ENCODE results near the gene TNFSF15.
A peak's percentile ranks its signal among the peaks of the same experiment; 100 is the strongest.

Gene TNFSF15

DNA sequence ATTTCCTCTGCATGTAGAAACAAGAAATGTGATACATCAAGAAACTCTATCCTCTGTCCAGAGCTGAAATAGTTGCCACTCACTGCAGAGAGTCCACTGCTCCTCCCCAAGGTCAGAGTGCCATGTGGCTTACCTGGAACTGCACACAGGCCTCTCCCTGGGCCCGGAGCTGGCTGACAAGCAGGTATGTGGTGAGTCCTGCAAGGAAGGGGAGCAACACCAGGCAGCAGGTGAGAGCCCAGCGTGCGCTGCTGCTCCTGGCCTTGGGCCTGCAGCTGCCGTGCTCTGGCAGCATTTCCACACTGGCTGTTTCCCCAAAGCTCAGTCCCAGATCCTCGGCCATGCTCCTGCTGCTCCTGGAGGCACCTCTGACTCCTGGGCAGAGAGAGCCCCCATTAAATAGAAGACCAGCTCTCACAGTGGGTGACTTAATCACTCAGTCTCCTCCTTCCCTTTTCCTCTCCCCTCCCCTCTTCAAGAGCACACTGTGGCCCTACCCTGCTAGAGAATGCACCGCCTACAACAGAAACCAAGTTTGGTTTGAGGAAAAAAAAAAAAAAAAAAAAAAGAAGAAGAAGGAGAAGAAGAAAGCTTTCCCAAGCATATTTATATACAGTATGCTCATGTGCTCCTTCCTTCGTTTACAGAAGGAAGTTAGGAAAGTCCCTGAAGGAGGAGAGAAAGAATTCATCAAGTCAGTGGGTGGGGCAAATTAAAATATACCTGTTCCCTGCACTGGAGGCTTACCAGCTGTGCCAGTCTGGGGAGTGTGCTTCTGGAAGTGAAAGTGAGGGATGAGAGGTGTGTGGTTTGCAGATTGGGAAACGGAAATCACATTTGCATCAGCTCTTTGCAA, at the start of gene TNFSF15:
Gene TNFSF15 (minus strand): TSS at position 370 of the 856 bp plus-strand sequence. CDS start 27 bp downstream, at position 343.
- DNase-seq (ENCODE audit: low read depth) = peak; percentile 41

DNA sequence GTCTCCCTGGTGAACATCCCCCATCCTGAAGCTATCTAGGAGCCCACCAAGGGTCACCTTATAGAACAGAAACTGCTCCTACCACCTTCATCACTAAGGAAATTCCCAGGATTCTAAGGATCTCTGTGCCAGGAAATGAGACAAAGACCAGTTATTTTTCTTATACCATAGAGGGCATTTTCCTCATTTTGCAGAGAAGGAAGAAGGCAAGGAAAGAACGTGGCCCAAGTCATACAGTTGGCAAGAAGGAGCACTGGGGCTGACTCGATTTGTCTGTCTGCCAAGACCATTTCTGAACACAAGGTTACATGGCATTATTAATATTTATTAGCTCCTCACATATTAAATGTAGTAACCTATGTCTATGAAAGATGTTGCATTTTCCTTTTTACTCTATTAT, 49.6 kb upstream of the TNFSF15 start:
- DNase-seq (ENCODE audit: low read depth) = peak; percentile 31

GRCh38 chr9:114854736-114855355, 49.0 kb upstream of the TNFSF15 start:
- DNase-seq (ENCODE audit: low read depth) = no peak

DNA sequence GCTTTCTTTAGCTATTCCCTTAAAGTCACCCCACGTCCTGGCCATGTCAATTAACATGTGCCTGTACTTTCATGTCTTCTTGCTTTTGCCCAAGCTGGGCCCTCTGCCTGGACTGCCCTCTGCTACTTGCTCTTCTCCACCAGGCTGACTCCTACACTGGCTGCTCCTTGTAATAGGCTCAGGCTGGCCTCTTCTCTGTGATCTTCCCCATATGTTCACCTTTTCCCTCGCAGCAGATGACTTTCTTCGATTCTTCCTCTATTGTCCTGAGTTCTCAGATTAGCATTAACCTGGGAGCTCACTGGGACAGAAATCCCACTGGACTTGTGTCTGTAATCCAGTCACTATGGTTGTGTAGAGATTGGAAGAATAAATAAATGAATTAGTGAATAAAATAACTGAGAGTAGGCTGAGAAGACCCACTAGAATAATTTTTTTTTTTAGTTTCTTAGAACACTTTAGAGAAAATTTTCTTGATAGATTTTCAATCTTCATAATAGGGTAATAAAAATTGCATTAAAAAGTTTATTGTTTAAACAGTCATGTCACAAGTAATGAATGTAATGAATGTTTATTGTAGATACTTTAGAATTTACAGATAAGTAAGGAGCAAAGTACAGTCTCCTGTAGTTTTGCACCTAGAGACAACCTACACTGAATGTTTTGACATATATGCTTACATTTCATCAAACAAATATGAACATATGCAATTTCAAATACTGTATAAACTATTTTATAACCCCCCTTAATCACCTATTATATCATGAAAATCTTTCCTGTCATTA, 47.4 kb upstream of the TNFSF15 start:
- DNase-seq (ENCODE audit: low read depth) = no peak

DNA sequence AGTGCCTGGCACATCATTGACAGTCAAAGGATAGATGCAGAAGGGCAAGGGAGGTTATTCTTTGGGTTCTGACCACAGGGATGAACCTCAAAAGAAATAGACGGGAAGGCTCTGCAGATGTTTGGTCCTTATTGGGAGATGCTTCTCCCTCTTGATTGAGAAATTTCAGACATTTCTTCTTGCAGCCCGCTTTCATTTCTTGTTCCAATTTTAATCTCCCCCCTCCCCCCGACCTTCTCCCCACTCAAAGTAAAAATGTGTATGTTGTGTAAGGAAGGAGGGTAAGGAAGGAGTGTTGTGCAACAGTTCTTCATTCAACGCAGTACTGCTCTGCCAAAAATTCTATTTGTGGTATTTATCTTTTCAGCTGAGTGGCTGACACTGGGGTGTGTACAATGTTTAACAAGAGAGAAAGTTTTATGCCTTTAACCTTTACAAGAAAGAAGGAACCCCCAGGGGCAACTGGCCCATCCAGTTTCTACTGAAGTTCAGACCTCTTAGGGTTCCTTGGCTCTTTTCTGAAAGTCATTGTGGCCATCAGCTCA, 46.3 kb upstream of the TNFSF15 start:
- DNase-seq (ENCODE audit: low read depth) = peak; percentile 97

GRCh38 chr9:114851306-114851705, 45.5 kb upstream of the TNFSF15 start:
- no peak for DNase-seq (ENCODE audit: low read depth)

DNA sequence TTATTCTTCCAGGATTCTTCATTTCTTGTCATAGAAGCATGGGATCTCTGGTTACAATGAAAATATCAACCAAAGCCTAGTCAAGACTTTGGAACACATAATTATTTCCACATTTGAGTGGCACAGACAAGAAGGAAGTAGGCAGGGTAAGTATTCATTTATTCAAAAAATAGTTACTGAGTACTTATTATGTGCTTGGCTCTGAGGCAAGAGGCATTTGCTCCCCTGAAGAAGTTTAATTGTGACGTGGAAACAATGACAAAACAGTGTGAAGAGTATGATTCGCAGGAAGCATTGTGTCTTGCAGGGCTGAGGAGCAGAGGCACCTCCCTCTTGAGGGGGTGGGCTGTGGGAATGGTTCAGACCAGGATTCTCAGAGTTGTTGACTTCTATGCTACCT, 45.0 kb upstream of the TNFSF15 start:
- DNase-seq (ENCODE audit: low read depth) = peak; percentile 91

GRCh38 chr9:114849450-114849849, 43.6 kb upstream of the TNFSF15 start:
- DNase-seq (ENCODE audit: low read depth) = peak; percentile 64

- DNase-seq (ENCODE audit: low read depth) = no peak
These were observed 41.9 kb upstream of the TNFSF15 start for GRCh38 chr9:114847492-114848417.

DNA sequence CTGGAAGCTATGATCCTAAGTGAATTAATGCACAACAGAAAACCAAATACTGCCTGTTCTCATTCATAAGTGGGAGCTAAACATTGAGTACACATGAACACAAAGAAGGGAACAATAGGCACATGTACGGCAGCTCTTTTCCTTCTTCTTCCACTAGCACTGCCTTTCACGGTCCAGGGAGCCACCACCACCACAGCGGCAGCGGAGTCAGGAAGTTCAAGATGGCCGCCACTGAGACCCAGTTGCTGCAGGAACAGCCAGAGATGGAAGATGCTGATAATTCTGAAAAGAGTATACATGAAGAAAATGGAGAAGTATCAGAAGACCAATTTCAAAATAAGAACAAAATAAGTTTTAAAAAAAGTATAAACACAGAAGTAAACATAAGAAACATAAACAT, 39.5 kb upstream of the TNFSF15 start:
- DNase-seq (ENCODE audit: low read depth) = no peak

- DNase-seq (ENCODE audit: low read depth) = no peak
These were observed 38.9 kb upstream of the TNFSF15 start for GRCh38 chr9:114844766-114845165.

GRCh38 chr9:114837923-114838322, 32.1 kb upstream of the TNFSF15 start:
- DNase-seq (ENCODE audit: low read depth) = no peak

- DNase-seq (ENCODE audit: low read depth) = no peak
These were observed 30.9 kb upstream of the TNFSF15 start for GRCh38 chr9:114836769-114837168.

DNA sequence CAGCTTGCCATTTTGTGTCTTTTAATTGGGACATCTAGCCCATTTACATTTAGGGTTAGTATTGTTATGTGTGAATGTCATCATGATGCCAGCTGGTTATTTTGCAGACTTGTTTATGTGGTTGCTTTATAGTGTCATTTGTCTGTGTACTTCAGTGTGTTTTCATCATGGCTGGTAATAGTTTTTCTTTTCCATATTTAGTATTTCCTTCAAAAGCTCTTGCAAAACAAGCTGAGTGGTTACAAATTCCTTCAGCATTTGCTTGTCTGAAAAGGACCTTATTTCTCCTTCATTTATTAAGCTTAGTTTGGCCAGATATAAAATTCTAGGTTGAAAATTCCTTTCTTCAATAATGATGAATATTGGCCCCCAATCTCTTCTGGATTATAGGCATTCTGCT, 28.5 kb upstream of the TNFSF15 start:
- peak; percentile 57 for DNase-seq (ENCODE audit: low read depth)

- no peak for DNase-seq (ENCODE audit: low read depth)
These were observed 24.7 kb upstream of the TNFSF15 start for GRCh38 chr9:114830546-114830945.

DNA sequence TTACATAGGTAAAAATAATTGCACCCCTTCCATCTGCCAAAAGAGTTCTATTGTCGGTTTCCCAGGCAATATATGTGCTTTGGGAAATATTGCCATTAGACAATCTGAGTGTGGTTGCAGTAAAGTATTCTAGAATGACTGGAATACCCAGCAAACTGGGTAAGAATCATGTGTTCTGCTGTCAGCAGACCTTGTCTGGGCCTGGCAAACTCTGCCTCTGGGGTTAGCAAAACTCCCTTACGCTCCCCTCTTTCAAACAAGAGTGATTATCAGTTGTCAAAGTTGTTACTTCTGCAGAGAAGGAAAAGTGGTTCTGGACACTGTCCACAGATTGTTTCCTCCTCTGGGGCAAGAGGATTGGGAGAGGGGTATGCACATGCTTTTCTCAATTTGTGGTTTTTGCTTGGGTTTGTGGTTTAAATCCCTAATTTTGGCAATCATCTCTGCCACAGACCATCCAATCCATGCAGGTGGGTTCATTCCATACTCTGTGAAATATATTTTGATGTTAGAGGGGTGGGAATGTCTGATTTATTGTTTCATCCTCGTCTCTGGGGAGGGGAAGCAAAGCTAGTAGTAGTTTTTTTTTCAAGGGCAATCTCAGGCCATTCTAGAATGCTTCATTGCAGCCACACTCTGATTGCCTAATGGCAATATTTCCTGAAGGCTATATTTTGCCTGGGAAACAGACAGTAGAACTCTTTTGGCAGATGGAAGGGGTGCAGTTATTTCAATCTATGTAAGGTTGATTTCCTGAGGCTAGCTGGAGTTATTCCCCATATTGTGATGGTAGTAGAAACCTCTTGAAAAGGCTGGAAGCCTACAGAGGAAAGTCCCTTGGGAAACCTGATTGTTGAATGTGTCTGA, 24.0 kb upstream of the TNFSF15 start:
- no peak for DNase-seq (ENCODE audit: low read depth)

- DNase-seq (ENCODE audit: low read depth) = no peak
These were observed 22.4 kb upstream of the TNFSF15 start for GRCh38 chr9:114828303-114828650.

GRCh38 chr9:114827641-114828302, 21.9 kb upstream of the TNFSF15 start:
- no peak for DNase-seq (ENCODE audit: low read depth)

GRCh38 chr9:114826431-114826830, 20.6 kb upstream of the TNFSF15 start:
- DNase-seq (ENCODE audit: low read depth) = no peak

Measured in fibroblast of gingiva (primary cell).